ENCODE measurements around the gene CALHM5.

DNA sequence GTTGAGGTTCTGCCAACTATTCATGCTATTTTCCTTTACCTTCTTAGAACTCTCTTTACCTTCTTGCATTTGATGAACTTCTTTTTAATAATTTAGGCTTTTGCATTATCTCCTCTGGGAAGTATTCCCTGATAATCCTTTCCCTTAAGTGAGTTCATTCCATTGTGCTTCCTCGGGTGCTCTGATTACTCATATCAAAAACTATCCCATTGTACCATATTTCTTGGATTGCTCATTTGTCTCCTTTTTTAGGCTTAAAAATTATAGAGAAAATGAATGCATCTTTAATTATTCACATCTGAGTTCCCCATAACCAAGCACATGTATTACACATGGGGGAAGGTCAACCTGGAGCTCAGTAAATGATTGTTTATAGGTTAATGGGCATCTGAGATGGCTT, 44.6 kb downstream of the CALHM5 start:
- TF ChIP-seq EZH2phosphoT487 (IDR thresholded peaks at IDR 0.05; ENCODE audit: insufficient read depth, low read depth) (no peak), EZH2 (IDR thresholded peaks at IDR 0.05; ENCODE audit: insufficient read depth, poor library complexity, severe bottlenecking) (no peak)
